NCI-H460 (cell line): ENCODE data around the gene MAPK10. TPM values are rescaled to one million over a fixed set of nuclear protein-coding genes. Genes with fewer than 3 reads are reported as not detected.

ENCODE experiments used
- DNase-seq: peaks from one replicate; pipeline ENCODE4 v3.0.0-alpha.2; 2016; ENCODE audit warnings: low read depth; ENCODE audit errors: extremely low read depth
- polyA plus RNA-seq: library from polyadenylated mRNA; depleted of rRNA; stranded (reverse); fragments of >200 nt; gene quantifications from 2 replicates; pipeline ENCODE4 v1.2.3, GENCODE V29; 2014; cell fraction: nucleus; rRNA removed
- total RNA-seq: library from RNA; depleted of rRNA; stranded (reverse); fragments of >200 nt; shearing (Covaris generic); gene quantifications from 2 replicates; pipeline ENCODE4 v1.2.3, GENCODE V29; 2014; rRNA removed

Gene MAPK10
- total RNA-seq: 0.10 and 0.32 TPM in 2 replicates
- polyA plus RNA-seq: 0.06 TPM in 1 of 2 replicates, not detected in the other

GRCh38 chr4:86359944-86360478, at the start of gene MAPK10:
Gene MAPK10 (minus strand): TSS chr4:86360053.
- DNase-seq: no peak

- DNase-seq: no peak
Observed at GRCh38 chr4:86403575-86403974, 43.7 kb upstream of the MAPK10 start.

GRCh38 chr4:86401826-86402225, 42.0 kb upstream of the MAPK10 start:
- no peak for DNase-seq

GRCh38 chr4:86400216-86400615, 40.4 kb upstream of the MAPK10 start:
- DNase-seq: peak; percentile 2

- no peak for DNase-seq
Observed at GRCh38 chr4:86398187-86398586, 38.3 kb upstream of the MAPK10 start.

GRCh38 chr4:86393749-86394148, 33.9 kb upstream of the MAPK10 start:
- no peak for DNase-seq

GRCh38 chr4:86389664-86390063, 29.8 kb upstream of the MAPK10 start:
- DNase-seq: no peak

- DNase-seq: no peak
Observed at GRCh38 chr4:86388252-86388651, 28.4 kb upstream of the MAPK10 start.

GRCh38 chr4:86386817-86387415, 27.1 kb upstream of the MAPK10 start:
- DNase-seq: no peak

GRCh38 chr4:86386201-86386600, 26.3 kb upstream of the MAPK10 start:
- no peak for DNase-seq

- no peak for DNase-seq
Observed at GRCh38 chr4:86381431-86381830, 21.6 kb upstream of the MAPK10 start.

- DNase-seq: no peak
Observed at GRCh38 chr4:86380181-86380724, 20.4 kb upstream of the MAPK10 start.

- DNase-seq: no peak
Observed at GRCh38 chr4:86376850-86377249, 17.0 kb upstream of the MAPK10 start.

GRCh38 chr4:86368433-86368832, 8.6 kb upstream of the MAPK10 start:
- DNase-seq: no peak

- no peak for DNase-seq
Observed at GRCh38 chr4:86367577-86367976, 7.7 kb upstream of the MAPK10 start.

GRCh38 chr4:86366920-86367319, 7.1 kb upstream of the MAPK10 start:
- no peak for DNase-seq

- DNase-seq: no peak
Observed at GRCh38 chr4:86362510-86362909, 2.7 kb upstream of the MAPK10 start.

- DNase-seq: no peak
Observed at GRCh38 chr4:86358257-86358656, 1.6 kb downstream of the MAPK10 start.

GRCh38 chr4:86357608-86358007, 2.2 kb downstream of the MAPK10 start:
- no peak for DNase-seq

- no peak for DNase-seq
Observed at GRCh38 chr4:86356425-86357210, 3.2 kb downstream of the MAPK10 start.

- DNase-seq: no peak
Observed at GRCh38 chr4:86354390-86354789, 5.5 kb downstream of the MAPK10 start.

GRCh38 chr4:86346320-86346719, 13.5 kb downstream of the MAPK10 start:
- no peak for DNase-seq
